ENCODE data around the gene SCYGR8. TPM values are rescaled to one million over a fixed set of nuclear protein-coding genes. Genes with fewer than 3 reads are reported as not detected.

The SCYGR8 gene
- total RNA-seq, 1 donor from 2014 or later = not detected

Other genes starting within 250 kb of the SCYGR8 start
- gene SCYGR2, start 147.0 kb upstream of the SCYGR8 start, total RNA-seq = not detected in 2 replicates
- gene SCYGR3, start 131.1 kb upstream of the SCYGR8 start, total RNA-seq = not detected in 2 replicates
- gene SCYGR4, start 128.4 kb upstream of the SCYGR8 start, total RNA-seq = not detected in 2 replicates
- gene SCYGR5, start 79.1 kb upstream of the SCYGR8 start, total RNA-seq = not detected in 2 replicates
- gene SLC19A3, start 27.9 kb upstream of the SCYGR8 start, total RNA-seq = not detected in 2 replicates
- not detected in 2 replicates for gene SCYGR6, start 21.1 kb upstream of the SCYGR8 start, total RNA-seq
- not detected in 2 replicates for gene SCYGR7, start 17.6 kb upstream of the SCYGR8 start, total RNA-seq
- gene CCL20, start 67.9 kb downstream of the SCYGR8 start, total RNA-seq = 1.4 and 2.0 TPM in 2 replicates
- gene DAW1, start 125.7 kb downstream of the SCYGR8 start, total RNA-seq = not detected in 2 replicates

All from activated T-helper 2 cell treated with anti-CD3 and anti-CD28 coated beads, Interferon-gamma antibody, Interleukin-2, Interleukin-4, amounts not matched to agents 10 μg/mL and 5 μg/mL and 100 μg/mL, durations not matched to agents 14 hours and 24 hours and 36 hours (primary cell).